Thoracic aorta (tissue), 2 donors: ENCODE measurements around the gene APPL2. TPM values are rescaled to one million over a fixed set of nuclear protein-coding genes. Genes with fewer than 3 reads are reported as not detected.

Experiments
- ATAC-seq: fragments of 150-250 bp; one replicate; pipeline ENCODE4 v1.8.0; 2017; ENCODE audit warnings: low read depth; ENCODE audit not compliant: insufficient number of reproducible peaks, low FRiP score
- DNase-seq: peaks from one replicate; pipeline ENCODE4 v3.0.0-alpha.2; 2020; ENCODE audit warnings: low spot score
- H3K27ac ChIP-seq, 2 donors: fragments of 200-600 bp; sonication (generic); 1 replicate in 1 of 2; 2 replicates in 1 of 2; pipeline ENCODE4 v1.5.1; 2016; ENCODE audit warnings: mild to moderate bottlenecking in 2 of 2, moderate library complexity in 2 of 2
- H3K27me3 ChIP-seq: fragments of 200-600 bp; sonication (generic); replicated peaks from 2 replicates; pipeline ENCODE4 v1.6.0; 2016; ENCODE audit warnings: mild to moderate bottlenecking; ENCODE audit not compliant: insufficient read depth
- H3K36me3 ChIP-seq: fragments of 200-600 bp; sonication (generic); one replicate; pipeline ENCODE4 v1.5.1; 2016
- H3K4me1 ChIP-seq, 2 donors: fragments of 200-600 bp; sonication (generic); 1 replicate in 1 of 2; 2 replicates in 1 of 2; pipeline versions ENCODE4 v1.5.1 to v1.6.0; 2016; ENCODE audit warnings: low read depth in 2 of 2, mild to moderate bottlenecking in 1 of 2; ENCODE audit not compliant: control insufficient read depth in 1 of 2
- H3K4me3 ChIP-seq: fragments of 200-600 bp; sonication (generic); 2 replicates; pipeline ENCODE4 v1.5.1; 2016; ENCODE audit warnings: mild to moderate bottlenecking
- H3K9me3 ChIP-seq: fragments of 200-600 bp; sonication (generic); 2 replicates; pipeline ENCODE4 v1.5.1; 2016
- CTCF ChIP-seq: fragments of 200-600 bp; sonication (generic); IDR thresholded peaks from one replicate; pipeline ENCODE4 v1.5.1; 2019; ENCODE audit warnings: antibody characterized with exemption
- total RNA-seq, 2 donors: library from RNA; depleted of rRNA; stranded (reverse); fragments of >200 nt; gene quantifications; one replicate each; pipeline versions ENCODE4 v1.1.0 to v1.2.3, GENCODE V29; 2016

Gene APPL2
- total RNA-seq, 2 donors from 2014 or later = 38.2 to 60.9 TPM

- DNase-seq = no peak
- TF ChIP-seq CTCF = peak; percentile 61
- Histone ChIP-seq H3K9me3 (no peaks in the 10 kb centered on the region), H3K4me1 (peaks cover 0 to 15% of the 10 kb centered on the region in 2 donors), H3K36me3 (no peaks in the 10 kb centered on the region), H3K27ac (no peak overlapping the region), H3K4me3 (no peak overlapping the region), H3K27me3 (no peaks in the 10 kb centered on the region)
- ATAC-seq = no peak
Observed at GRCh38 chr12:105279460-105280056, 43.6 kb upstream of the APPL2 start.

GRCh38 chr12:105278043-105278697 is 42.2 kb upstream of the APPL2 start:
- Histone ChIP-seq H3K4me3 (no peak overlapping the region), H3K36me3 (no peaks in the 10 kb centered on the region), H3K9me3 (no peaks in the 10 kb centered on the region), H3K27me3 (no peaks in the 10 kb centered on the region), H3K4me1 (peaks cover 0 to 15% of the 10 kb centered on the region in 2 donors), H3K27ac (peak overlapping the region in 1 of 2 donors; percentile 21)
- ATAC-seq (no peak), DNase-seq (no peak)
- TF ChIP-seq CTCF = peak; percentile 61

GRCh38 chr12:105275997-105276733 is 40.2 kb upstream of the APPL2 start:
- Histone ChIP-seq H3K9me3 (no peaks in the 10 kb centered on the region), H3K27ac (no peak overlapping the region)
- DNase-seq = no peak

GRCh38 chr12:105274571-105274970 is 38.6 kb upstream of the APPL2 start:
- peaks cover 0 to 15% of the 10 kb centered on the region in 2 donors for H3K4me1 ChIP-seq
- H3K36me3 ChIP-seq = no peaks in the 10 kb centered on the region
- ATAC-seq = no peak
- no peaks in the 10 kb centered on the region for H3K27me3 ChIP-seq
- H3K27ac ChIP-seq = no peak overlapping the region
- no peaks in the 10 kb centered on the region for H3K9me3 ChIP-seq
- DNase-seq = no peak
- no peak overlapping the region for H3K4me3 ChIP-seq
- TF ChIP-seq CTCF = no peak

More at GRCh38 chr12:105275997-105276733, 40.2 kb upstream of the APPL2 start:
- Histone ChIP-seq H3K27me3 (no peaks in the 10 kb centered on the region), H3K4me3 (no peak overlapping the region), H3K36me3 (no peaks in the 10 kb centered on the region), H3K4me1 (peaks cover 0 to 15% of the 10 kb centered on the region in 2 donors)
- ATAC-seq = no peak
- no peak for TF ChIP-seq CTCF

GRCh38 chr12:105273601-105274000 is 37.6 kb upstream of the APPL2 start:
- TF ChIP-seq CTCF = no peak
- H3K27ac ChIP-seq = no peak overlapping the region
- no peaks in the 10 kb centered on the region for H3K27me3 ChIP-seq
- no peaks in the 10 kb centered on the region for H3K36me3 ChIP-seq
- DNase-seq (no peak), ATAC-seq (no peak)
- no peaks in the 10 kb centered on the region for H3K9me3 ChIP-seq
- peaks cover 0 to 15% of the 10 kb centered on the region in 2 donors for H3K4me1 ChIP-seq
- no peak overlapping the region for H3K4me3 ChIP-seq
